Esophagus mucosa (tissue), 1 donor: ENCODE data around the gene ALK. TPM values are rescaled to one million over a fixed set of nuclear protein-coding genes. Genes with fewer than 3 reads are reported as not detected.
A peak's percentile ranks its signal among the peaks of the same experiment; 100 is the strongest.

Source experiments
- ATAC-seq: fragments of 200-7000 bp; cut with Tn5 transposase; one replicate; pipeline ENCODE4 v1.9.1; 2020
- total RNA-seq: library from RNA; stranded (reverse); gene quantifications from one replicate; pipeline ENCODE4 v1.2.4, GENCODE V29; 2023
- donor health status: DM: yes; HTN: yes; CAD: no.

The ALK gene
- total RNA-seq, 1 donor from 2014 or later = 0.04 TPM

GRCh38 chr2:29706171-29706720 lies 215.1 kb downstream of the ALK start:
- no peak for ATAC-seq

- ATAC-seq = no peak
These were observed 215.8 kb downstream of the ALK start for GRCh38 chr2:29705616-29706015.

GRCh38 chr2:29703336-29703735 lies 218.1 kb downstream of the ALK start:
- ATAC-seq = no peak

GRCh38 chr2:29702276-29702675 lies 219.1 kb downstream of the ALK start:
- ATAC-seq = no peak

- no peak for ATAC-seq
These were observed 220.8 kb downstream of the ALK start for GRCh38 chr2:29700560-29700959.

GRCh38 chr2:29699045-29699444 lies 222.3 kb downstream of the ALK start:
- no peak for ATAC-seq

- ATAC-seq = peak; percentile 37
These were observed 223.2 kb downstream of the ALK start for GRCh38 chr2:29698216-29698615.

- ATAC-seq = no peak
These were observed 223.7 kb downstream of the ALK start for GRCh38 chr2:29697715-29698114.

- no peak for ATAC-seq
These were observed 224.2 kb downstream of the ALK start for GRCh38 chr2:29697181-29697580.

GRCh38 chr2:29694741-29695140 lies 226.6 kb downstream of the ALK start:
- ATAC-seq = no peak

- ATAC-seq = no peak
These were observed 229.9 kb downstream of the ALK start for GRCh38 chr2:29691391-29691950.

- no peak for ATAC-seq
These were observed 231.7 kb downstream of the ALK start for GRCh38 chr2:29689666-29690065.

- no peak for ATAC-seq
These were observed 233.0 kb downstream of the ALK start for GRCh38 chr2:29688429-29688828.

GRCh38 chr2:29687121-29687520 lies 234.3 kb downstream of the ALK start:
- ATAC-seq = no peak

- ATAC-seq = no peak
These were observed 244.4 kb downstream of the ALK start for GRCh38 chr2:29676886-29677453.

GRCh38 chr2:29664578-29664977 lies 256.8 kb downstream of the ALK start:
- no peak for ATAC-seq

- peak; percentile 55 for ATAC-seq
These were observed 258.1 kb downstream of the ALK start for GRCh38 chr2:29663268-29663667.

GRCh38 chr2:29662861-29663260 lies 258.5 kb downstream of the ALK start:
- ATAC-seq = peak; percentile 47

GRCh38 chr2:29660201-29660600 lies 261.2 kb downstream of the ALK start:
- ATAC-seq = no peak

- ATAC-seq = no peak
These were observed 262.2 kb downstream of the ALK start for GRCh38 chr2:29659178-29659577.

- ATAC-seq = no peak
These were observed 263.7 kb downstream of the ALK start for GRCh38 chr2:29657674-29658073.

GRCh38 chr2:29655391-29656086 lies 265.8 kb downstream of the ALK start:
- ATAC-seq = no peak

GRCh38 chr2:29650631-29651097 lies 270.7 kb downstream of the ALK start:
- ATAC-seq = no peak

- no peak for ATAC-seq
These were observed 276.4 kb downstream of the ALK start for GRCh38 chr2:29644949-29645348.
